ENCODE measurements around the gene SOX1. TPM values are rescaled to one million over a fixed set of nuclear protein-coding genes. Genes with fewer than 3 reads are reported as not detected.

The SOX1 gene
- total RNA-seq, 5 donors from 2014 or later (not counting 1 experiment from before 2014, with no cell fraction given): not detected

- WGBS (ENCODE audit: insufficient coverage): 10% methylated on average over 2 of the region's 18 CpGs
- Histone ChIP-seq H3K27me3 (replicated peaks in 1 of 2; ENCODE audit: control insufficient read depth in 2 of 2, extremely low read depth in 1 of 2, insufficient read depth in 2 of 2, low read length in 1 of 2) (peaks cover 25 to 54% of the 10 kb centered on the region in 2 experiments), H3K36me3 (ENCODE audit: control insufficient read depth in 2 of 2, extremely low read depth in 1 of 2, insufficient read depth in 1 of 2, low read length in 1 of 2) (no peaks in the 10 kb centered on the region), H3K4me3 (ENCODE audit: control insufficient read depth in 1 of 2, extremely low read depth in 1 of 2, low read length in 1 of 2) (no peak overlapping the region), H3K27ac (ENCODE audit: low read length) (no peak overlapping the region), H3K9me3 (no peaks in the 10 kb centered on the region), H3K4me1 (ENCODE audit: control insufficient read depth in 1 of 2, extremely low read depth in 1 of 2, insufficient read depth in 2 of 2, low read length in 2 of 2) (no peaks in the 10 kb centered on the region)
- Mint-ChIP-seq H3K4me1 (peaks cover 0 to 5% (median 0%) of the 10 kb centered on the region in 3 donors), H3K27ac (no peak overlapping the region), H3K9me3 (no peaks in the 10 kb centered on the region), H3K27me3 (peaks cover 55 to 62% of the 10 kb centered on the region in 2 donors), H3K4me3 (no peak overlapping the region), H3K36me3 (no peaks in the 10 kb centered on the region)
- ChIA-PET CTCF (no interaction called here), POLR2A (no interaction called here)
- ATAC-seq (replicated peaks in 1 of 4) (no peak), DNase-seq (no peak)
Observed at GRCh38 chr13:112107289-112107688, 40.3 kb downstream of the SOX1 start.

GRCh38 chr13:112110479-112110878, 43.5 kb downstream of the SOX1 start:
- Mint-ChIP-seq H3K27me3 (peaks cover 63 to 64% of the 10 kb centered on the region in 2 donors), H3K4me3 (no peak overlapping the region), H3K27ac (no peak overlapping the region), H3K9me3 (no peaks in the 10 kb centered on the region), H3K4me1 (peaks cover 0 to 5% (median 5%) of the 10 kb centered on the region in 3 donors), H3K36me3 (no peaks in the 10 kb centered on the region)
- Histone ChIP-seq H3K4me3 (ENCODE audit: control insufficient read depth in 1 of 2, extremely low read depth in 1 of 2, low read length in 1 of 2) (no peak overlapping the region), H3K36me3 (ENCODE audit: control insufficient read depth in 2 of 2, extremely low read depth in 1 of 2, insufficient read depth in 1 of 2, low read length in 1 of 2) (no peaks in the 10 kb centered on the region), H3K9me3 (no peaks in the 10 kb centered on the region), H3K27ac (ENCODE audit: low read length) (no peak overlapping the region), H3K27me3 (replicated peaks in 1 of 2; ENCODE audit: control insufficient read depth in 2 of 2, extremely low read depth in 1 of 2, insufficient read depth in 2 of 2, low read length in 1 of 2) (peaks cover 19 to 50% of the 10 kb centered on the region in 2 experiments), H3K4me1 (ENCODE audit: control insufficient read depth in 1 of 2, extremely low read depth in 1 of 2, insufficient read depth in 2 of 2, low read length in 2 of 2) (no peaks in the 10 kb centered on the region)
- ChIA-PET POLR2A (no interaction called here), CTCF (no interaction called here)
- DNase-seq (no peak), ATAC-seq (replicated peaks in 1 of 4) (no peak)

GRCh38 chr13:112111239-112111857, 44.4 kb downstream of the SOX1 start:
- no peak for ATAC-seq (replicated peaks in 1 of 4)
- no peak overlapping the region for H3K27ac ChIP-seq (ENCODE audit: low read length)
- Mint-ChIP-seq H3K4me1 (peaks cover 0 to 5% (median 3%) of the 10 kb centered on the region in 3 donors), H3K36me3 (no peaks in the 10 kb centered on the region), H3K9me3 (no peaks in the 10 kb centered on the region), H3K27ac (no peak overlapping the region), H3K27me3 (peaks cover 63% of the 10 kb centered on the region in 2 donors), H3K4me3 (no peak overlapping the region)
- CTCF ChIA-PET: no interaction called here
- H3K27me3 ChIP-seq (replicated peaks in 1 of 2; ENCODE audit: control insufficient read depth in 2 of 2, extremely low read depth in 1 of 2, insufficient read depth in 2 of 2, low read length in 1 of 2): peaks cover 14 to 44% of the 10 kb centered on the region in 2 experiments
- POLR2A ChIA-PET: no interaction called here
- no peaks in the 10 kb centered on the region for H3K36me3 ChIP-seq (ENCODE audit: control insufficient read depth in 2 of 2, extremely low read depth in 1 of 2, insufficient read depth in 1 of 2, low read length in 1 of 2)
- no peaks in the 10 kb centered on the region for H3K4me1 ChIP-seq (ENCODE audit: control insufficient read depth in 1 of 2, extremely low read depth in 1 of 2, insufficient read depth in 2 of 2, low read length in 2 of 2)
- H3K4me3 ChIP-seq (ENCODE audit: control insufficient read depth in 1 of 2, extremely low read depth in 1 of 2, low read length in 1 of 2): no peak overlapping the region
- no CpG with 5 or more reads among the region's 10 CpGs for WGBS (ENCODE audit: insufficient coverage)
- no peaks in the 10 kb centered on the region for H3K9me3 ChIP-seq
- no peak for DNase-seq

GRCh38 chr13:112112534-112113276, 45.8 kb downstream of the SOX1 start:
- WGBS (ENCODE audit: insufficient coverage): 84% methylated on average over 15 of the region's 15 CpGs
- no peak for ATAC-seq (replicated peaks in 1 of 4)
- Histone ChIP-seq H3K4me3 (ENCODE audit: control insufficient read depth in 1 of 2, extremely low read depth in 1 of 2, low read length in 1 of 2) (no peak overlapping the region), H3K9me3 (no peaks in the 10 kb centered on the region), H3K27me3 (replicated peaks in 1 of 2; ENCODE audit: control insufficient read depth in 2 of 2, extremely low read depth in 1 of 2, insufficient read depth in 2 of 2, low read length in 1 of 2) (peaks cover 6 to 38% of the 10 kb centered on the region in 2 experiments), H3K27ac (ENCODE audit: low read length) (no peak overlapping the region), H3K36me3 (ENCODE audit: control insufficient read depth in 2 of 2, extremely low read depth in 1 of 2, insufficient read depth in 1 of 2, low read length in 1 of 2) (no peaks in the 10 kb centered on the region), H3K4me1 (ENCODE audit: control insufficient read depth in 1 of 2, extremely low read depth in 1 of 2, insufficient read depth in 2 of 2, low read length in 2 of 2) (no peaks in the 10 kb centered on the region)
- Mint-ChIP-seq H3K27me3 (peaks cover 52 to 58% of the 10 kb centered on the region in 2 donors), H3K36me3 (no peaks in the 10 kb centered on the region), H3K27ac (no peak overlapping the region), H3K9me3 (no peaks in the 10 kb centered on the region), H3K4me1 (peaks cover 0 to 5% (median 0%) of the 10 kb centered on the region in 3 donors), H3K4me3 (no peak overlapping the region)
- DNase-seq: no peak
- CTCF ChIA-PET: no interaction called here
- POLR2A ChIA-PET: no interaction called here

- Histone ChIP-seq H3K9me3 (no peaks in the 10 kb centered on the region), H3K4me1 (ENCODE audit: control insufficient read depth in 1 of 2, extremely low read depth in 1 of 2, insufficient read depth in 2 of 2, low read length in 2 of 2) (no peaks in the 10 kb centered on the region), H3K27ac (ENCODE audit: low read length) (no peak overlapping the region), H3K36me3 (ENCODE audit: control insufficient read depth in 2 of 2, extremely low read depth in 1 of 2, insufficient read depth in 1 of 2, low read length in 1 of 2) (no peaks in the 10 kb centered on the region), H3K4me3 (ENCODE audit: control insufficient read depth in 1 of 2, extremely low read depth in 1 of 2, low read length in 1 of 2) (no peak overlapping the region), H3K27me3 (replicated peaks in 1 of 2; ENCODE audit: control insufficient read depth in 2 of 2, extremely low read depth in 1 of 2, insufficient read depth in 2 of 2, low read length in 1 of 2) (peaks cover 6 to 37% of the 10 kb centered on the region in 2 experiments)
- peaks cover 47 to 53% of the 10 kb centered on the region in 2 donors for H3K27me3 Mint-ChIP-seq
- ChIA-PET CTCF (no interaction called here), POLR2A (interaction anchor here in 1 of 2 donors (0.7 kb wide), 1 partner anchor 19 kb away, joined by 3 read pairs; no protein-coding TSS in a partner anchor)
- 55% methylated on average over 6 of the region's 7 CpGs for WGBS (ENCODE audit: insufficient coverage)
- peaks cover 0 to 5% (median 0%) of the 10 kb centered on the region in 3 donors for H3K4me1 Mint-ChIP-seq
- DNase-seq: no peak
- H3K9me3 Mint-ChIP-seq: no peaks in the 10 kb centered on the region
- no peak overlapping the region for H3K27ac Mint-ChIP-seq
- no peak overlapping the region for H3K4me3 Mint-ChIP-seq
- no peaks in the 10 kb centered on the region for H3K36me3 Mint-ChIP-seq
- no peak for ATAC-seq (replicated peaks in 1 of 4)
Observed at GRCh38 chr13:112113348-112113747, 46.4 kb downstream of the SOX1 start.

- Histone ChIP-seq H3K27ac (ENCODE audit: low read length) (no peak overlapping the region), H3K4me3 (ENCODE audit: control insufficient read depth in 1 of 2, extremely low read depth in 1 of 2, low read length in 1 of 2) (no peak overlapping the region), H3K9me3 (no peaks in the 10 kb centered on the region), H3K36me3 (ENCODE audit: control insufficient read depth in 2 of 2, extremely low read depth in 1 of 2, insufficient read depth in 1 of 2, low read length in 1 of 2) (no peaks in the 10 kb centered on the region), H3K27me3 (replicated peaks in 1 of 2; ENCODE audit: control insufficient read depth in 2 of 2, extremely low read depth in 1 of 2, insufficient read depth in 2 of 2, low read length in 1 of 2) (peaks cover 6 to 38% of the 10 kb centered on the region in 2 experiments), H3K4me1 (ENCODE audit: control insufficient read depth in 1 of 2, extremely low read depth in 1 of 2, insufficient read depth in 2 of 2, low read length in 2 of 2) (no peaks in the 10 kb centered on the region)
- Mint-ChIP-seq H3K9me3 (no peaks in the 10 kb centered on the region), H3K4me1 (peaks cover 0 to 5% (median 0%) of the 10 kb centered on the region in 3 donors), H3K4me3 (no peak overlapping the region), H3K36me3 (no peaks in the 10 kb centered on the region), H3K27me3 (peaks cover 42 to 48% of the 10 kb centered on the region in 2 donors), H3K27ac (no peak overlapping the region)
- DNase-seq (no peak), ATAC-seq (replicated peaks in 1 of 4) (no peak)
- ChIA-PET CTCF (no interaction called here), POLR2A (interaction anchor here in 1 of 2 donors (0.7 kb wide), 1 partner anchor 19 kb away, joined by 3 read pairs; no protein-coding TSS in a partner anchor)
- 67% methylated on average over 4 of the region's 4 CpGs for WGBS (ENCODE audit: insufficient coverage)
Observed at GRCh38 chr13:112113851-112114250, 46.9 kb downstream of the SOX1 start.

All from T-cell (primary cell).